B cell (primary cell): Measurements from ENCODE around the gene RAD23B. TPM values are rescaled to one million over a fixed set of nuclear protein-coding genes. Genes with fewer than 3 reads are reported as not detected.

ENCODE experiments used
- ATAC-seq: fragments of 200-7000 bp; cut with Tn5 transposase; one replicate; pipeline ENCODE4 v1.10.0; 2021; ENCODE audit warnings: low read depth, mild to moderate bottlenecking, moderate number of reproducible peaks, moderate library complexity
- CTCF ChIA-PET: fragments of 350-600 bp; sonication (Branson Sonifier 250); formaldehyde crosslinking; loops from one replicate; lab custom pipeline; 2021; ENCODE audit warnings: antibody characterized with exemption, inconsistent platforms; lab: Charles Lee
- POLR2A ChIA-PET: fragments of 350-600 bp; sonication (Branson Sonifier 250); formaldehyde crosslinking; loops from one replicate; lab custom pipeline; 2021; ENCODE audit warnings: antibody characterized with exemption; lab: Charles Lee
- DNase-seq: peaks from one replicate; pipeline ENCODE4 v3.0.0; 2013
- H2AFZ ChIP-seq: 2 replicates; pipeline ENCODE4 v1.6.1; 2012; ENCODE audit warnings: mild to moderate bottlenecking, low read depth, low read length; ENCODE audit not compliant: insufficient read depth, poor library complexity, severe bottlenecking
- H3K27ac ChIP-seq, 2 donors: 1 replicate in 1 of 2; 2 replicates in 1 of 2; pipeline ENCODE4 v1.5.1; 2012 to 2013; ENCODE audit warnings: low read length in 2 of 2, mild to moderate bottlenecking in 2 of 2, moderate library complexity in 1 of 2
- H3K27me3 ChIP-seq, 4 experiments: fragments of 200-600 bp in 1 of 4; sonication (generic) in 1 of 4; replicated peaks in 1 of 4; 1 replicate in 2 of 4; 2 replicates in 2 of 4; pipeline versions ENCODE4 v1.6.1 to v1.7.0; 2013 to 2016; ENCODE audit warnings: low read length in 3 of 4, mild to moderate bottlenecking in 2 of 4, mixed read lengths in 1 of 4, moderate library complexity in 1 of 4; ENCODE audit not compliant: insufficient read depth in 4 of 4, control insufficient read depth in 3 of 4; ENCODE audit errors: control extremely low read depth in 1 of 4
- H3K36me3 ChIP-seq, 2 experiments: replicated peaks in 1 of 2; 1 replicate in 1 of 2; 2 replicates in 1 of 2; pipeline versions ENCODE4 v1.6.1 to v1.7.1; 2013; ENCODE audit warnings: low read length in 1 of 2; ENCODE audit not compliant: insufficient read depth in 2 of 2, control insufficient read depth in 1 of 2; ENCODE audit errors: control extremely low read depth in 1 of 2, extremely low read depth in 1 of 2
- H3K4me1 ChIP-seq, 2 donors: fragments of 200-600 bp in 1 of 2; sonication (generic) in 1 of 2; 1 replicate in 1 of 2; 2 replicates in 1 of 2; pipeline versions ENCODE4 v1.5.1 to v1.6.1; 2013 to 2017; ENCODE audit warnings: low read length in 2 of 2; ENCODE audit not compliant: control insufficient read depth in 2 of 2, insufficient read depth in 2 of 2
- H3K4me2 ChIP-seq: replicated peaks from 2 replicates; pipeline ENCODE3; 2012; ENCODE audit warnings: mild to moderate bottlenecking, low read depth, low read length; ENCODE audit not compliant: poor library complexity, severe bottlenecking
- H3K4me3 ChIP-seq, 5 experiments: fragments of 200-600 bp in 1 of 5; sonication (generic) in 1 of 5; 1 replicate in 3 of 5; 2 replicates in 2 of 5; pipeline versions ENCODE4 v1.5.1 to v1.7.0; 2011 to 2016; ENCODE audit warnings: low read length in 4 of 5, mild to moderate bottlenecking in 4 of 5, low read depth in 2 of 5, control low read depth in 1 of 5, moderate library complexity in 1 of 5; ENCODE audit not compliant: insufficient read depth in 1 of 5; ENCODE audit errors: control extremely low read depth in 1 of 5, extremely low read depth in 1 of 5
- H3K79me2 ChIP-seq: fragments of 200-600 bp; sonication (generic); one replicate; pipeline ENCODE4 v1.6.0; 2016; ENCODE audit warnings: low read length; ENCODE audit not compliant: control insufficient read depth, insufficient read depth
- H3K9ac ChIP-seq: fragments of 200-600 bp; sonication (generic); 2 replicates; pipeline ENCODE4 v1.6.1; 2017; ENCODE audit warnings: mild to moderate bottlenecking, low read length, moderate library complexity
- H3K9me3 ChIP-seq, 3 donors: one replicate each; pipeline versions ENCODE4 v1.6.1 to v1.7.1; 2013; ENCODE audit warnings: low read length in 2 of 3; ENCODE audit not compliant: control insufficient read depth in 2 of 3, insufficient read depth in 1 of 3; ENCODE audit errors: control extremely low read depth in 1 of 3
- H4K20me1 ChIP-seq: 2 replicates; pipeline ENCODE4 v1.6.0; 2012; ENCODE audit warnings: mild to moderate bottlenecking, low read length; ENCODE audit not compliant: insufficient read depth, control insufficient read depth, poor library complexity, severe bottlenecking
- H3K27ac Mint-ChIP-seq: one replicate; pipeline ENCODE4 v1.8.0; 2021; ENCODE audit warnings: mixed read lengths
- H3K27me3 Mint-ChIP-seq: one replicate; pipeline ENCODE4 v1.8.0; 2021; ENCODE audit warnings: mixed read lengths
- H3K4me1 Mint-ChIP-seq: one replicate; pipeline ENCODE4 v1.8.0; 2021; ENCODE audit warnings: mixed read lengths
- H3K4me3 Mint-ChIP-seq: one replicate; pipeline ENCODE4 v1.8.0; 2021; ENCODE audit warnings: mixed read lengths
- H3K9me3 Mint-ChIP-seq: one replicate; pipeline ENCODE4 v1.8.0; 2022; ENCODE audit warnings: mixed read lengths; ENCODE audit not compliant: insufficient read depth
- EZH2 ChIP-seq: IDR thresholded peaks from 2 replicates; pipeline ENCODE4 v1.6.1; 2012; ENCODE audit warnings: borderline replicate concordance, low read depth, mild to moderate bottlenecking, moderate library complexity, low read length; ENCODE audit not compliant: insufficient read depth, poor library complexity, severe bottlenecking
- WGBS: methylation state at CpG from one replicate; pipeline ENCODE4 v1.1.5; 2013; ENCODE audit warnings: missing lambda C conversion rate; ENCODE audit not compliant: insufficient coverage; 5-methylcytosine and 5-hydroxymethylcytosine counted together
- intact Hi-C: fragments of 100-400 bp; cut with micrococcal nuclease; formaldehyde crosslinking; loops from one replicate; pipeline ENCODE4 v1.10.0; 2022
- polyA plus RNA-seq: library from polyadenylated mRNA; depleted of rRNA; stranded (reverse); fragments of >200 nt; gene quantifications from 2 replicates; pipeline ENCODE4 v1.2.3, GENCODE V29; 2012
- total RNA-seq, 2 donors: library from RNA; stranded (reverse); fragments of 120-200 nt in 1 of 2; gene quantifications; 1 replicate in 1 of 2; 2 replicates in 1 of 2; pipeline versions ENCODE4 v1.2.3 to v1.2.4, GENCODE V29; 2013 to 2022
- TF ChIP-seq, protein P1 (sequence below): fragments of 200-600 bp; IDR thresholded peaks from one replicate; pipeline ENCODE4 v1.8.0; 2022; ENCODE audit warnings: antibody characterized with exemption, mild to moderate bottlenecking

Gene RAD23B
- total and polyA plus RNA-seq, 2 donors (not counting 1 experiment from before 2014, with no cell fraction given), result 36.8 to 78.2 TPM

DNA sequence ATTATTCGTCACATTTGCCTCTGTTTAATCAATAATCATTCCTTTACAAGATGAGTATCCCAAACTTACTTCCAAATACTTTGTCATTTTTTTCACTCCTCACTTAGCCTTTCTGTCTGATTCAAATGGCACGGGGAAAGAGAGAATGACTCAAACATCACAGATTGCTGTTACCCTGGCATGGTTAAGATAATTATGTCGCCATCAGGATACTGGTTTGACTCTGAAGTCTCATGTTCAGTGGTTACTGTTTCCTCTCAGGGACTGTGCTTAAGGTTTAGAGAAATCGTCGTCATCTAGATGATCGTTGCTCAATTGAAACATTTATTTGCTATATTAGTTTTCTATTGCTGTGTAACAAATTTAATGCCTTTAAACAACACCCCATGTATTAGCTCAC is 45.2 kb upstream of the RAD23B start:
- intact Hi-C loops, result loop anchor here (5.0 kb wide), 1 partner anchor 84 kb away; no protein-coding TSS in a partner anchor
- no peak for ATAC-seq
- ChIA-PET POLR2A (interaction anchor here (0.7 kb wide), 1 partner anchor 324 kb away, joined by 3 read pairs; no protein-coding TSS in a partner anchor), CTCF (interaction anchor here (1.0 to 14.1 kb wide), 7 partner anchors 47 to 228 kb away, joined by 3 to 336 read pairs (median 17); partner anchors contain the start of gene RAD23B)
- H3K36me3 ChIP-seq, result no peaks in the 10 kb centered on the region
- H3K4me1 ChIP-seq, result no peaks in the 10 kb centered on the region
- H4K20me1 ChIP-seq, result no peaks in the 10 kb centered on the region
- no peak overlapping the region for H2AFZ ChIP-seq
- no peak overlapping the region for H3K4me3 ChIP-seq
- Mint-ChIP-seq H3K9me3 (no peaks in the 10 kb centered on the region), H3K4me3 (no peak overlapping the region), H3K27me3 (peaks cover 23% of the 10 kb centered on the region), H3K4me1 (peaks cover 8% of the 10 kb centered on the region), H3K27ac (no peak overlapping the region)
- no peak for DNase-seq
- no peaks in the 10 kb centered on the region for H3K9me3 ChIP-seq
- no peak for TF ChIP-seq EZH2
- peaks cover 0 to 6% (median 1%) of the 10 kb centered on the region in 4 experiments for H3K27me3 ChIP-seq
- H3K4me2 ChIP-seq, result no peak overlapping the region
- H3K9ac ChIP-seq, result no peak overlapping the region
- H3K27ac ChIP-seq, result no peak overlapping the region
- WGBS, result 78% methylated on average over 1 of the region's 6 CpGs
- H3K79me2 ChIP-seq, result no peaks in the 10 kb centered on the region

DNA sequence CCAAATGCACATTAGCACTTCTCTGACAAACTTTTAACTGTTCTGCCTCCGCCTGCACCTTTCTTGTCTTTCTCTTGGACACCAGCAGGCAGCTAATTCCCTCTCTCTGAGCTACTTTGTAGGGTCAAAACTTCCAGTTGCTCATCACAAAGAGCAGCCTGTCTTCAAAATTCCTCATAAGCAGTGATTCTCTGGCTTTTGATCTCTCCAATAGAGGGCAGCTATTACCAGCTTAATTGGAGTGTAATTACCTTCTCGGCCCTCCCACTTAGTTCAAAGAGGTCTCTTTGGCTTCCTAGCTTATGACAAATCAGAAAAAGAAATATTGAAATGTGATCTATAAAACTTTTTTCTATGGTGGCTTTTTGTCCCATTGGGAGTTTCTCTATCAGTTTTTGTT is 43.6 kb upstream of the RAD23B start:
- 100% methylated on average over 1 of the region's 2 CpGs for WGBS
- H3K4me2 ChIP-seq, result no peak overlapping the region
- no peak overlapping the region for H3K4me3 ChIP-seq
- no peaks in the 10 kb centered on the region for H4K20me1 ChIP-seq
- CTCF ChIA-PET, result interaction anchor here (0.6 to 14.1 kb wide), 31 partner anchors 8 to 1522 kb away, joined by 3 to 336 read pairs (median 5); partner anchors contain the start of gene RAD23B
- H3K9me3 ChIP-seq, result no peaks in the 10 kb centered on the region
- H3K79me2 ChIP-seq, result no peaks in the 10 kb centered on the region
- TF ChIP-seq, protein P1, sequence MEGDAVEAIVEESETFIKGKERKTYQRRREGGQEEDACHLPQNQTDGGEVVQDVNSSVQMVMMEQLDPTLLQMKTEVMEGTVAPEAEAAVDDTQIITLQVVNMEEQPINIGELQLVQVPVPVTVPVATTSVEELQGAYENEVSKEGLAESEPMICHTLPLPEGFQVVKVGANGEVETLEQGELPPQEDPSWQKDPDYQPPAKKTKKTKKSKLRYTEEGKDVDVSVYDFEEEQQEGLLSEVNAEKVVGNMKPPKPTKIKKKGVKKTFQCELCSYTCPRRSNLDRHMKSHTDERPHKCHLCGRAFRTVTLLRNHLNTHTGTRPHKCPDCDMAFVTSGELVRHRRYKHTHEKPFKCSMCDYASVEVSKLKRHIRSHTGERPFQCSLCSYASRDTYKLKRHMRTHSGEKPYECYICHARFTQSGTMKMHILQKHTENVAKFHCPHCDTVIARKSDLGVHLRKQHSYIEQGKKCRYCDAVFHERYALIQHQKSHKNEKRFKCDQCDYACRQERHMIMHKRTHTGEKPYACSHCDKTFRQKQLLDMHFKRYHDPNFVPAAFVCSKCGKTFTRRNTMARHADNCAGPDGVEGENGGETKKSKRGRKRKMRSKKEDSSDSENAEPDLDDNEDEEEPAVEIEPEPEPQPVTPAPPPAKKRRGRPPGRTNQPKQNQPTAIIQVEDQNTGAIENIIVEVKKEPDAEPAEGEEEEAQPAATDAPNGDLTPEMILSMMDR, result peak; percentile 75
- TF ChIP-seq EZH2, result no peak
- peaks cover 18% of the 10 kb centered on the region for H3K27me3 Mint-ChIP-seq
- POLR2A ChIA-PET, result no interaction called here
- no peaks in the 10 kb centered on the region for H3K4me1 ChIP-seq
- no peak overlapping the region for H3K27ac ChIP-seq
- H3K4me1 Mint-ChIP-seq, result peaks cover 12% of the 10 kb centered on the region
- H3K9ac ChIP-seq, result no peak overlapping the region
- no peak overlapping the region for H3K4me3 Mint-ChIP-seq
- DNase-seq, result peak; percentile 65
- no peaks in the 10 kb centered on the region for H3K36me3 ChIP-seq
- H2AFZ ChIP-seq, result no peak overlapping the region
- H3K27me3 ChIP-seq, result peaks cover 0 to 6% (median 1%) of the 10 kb centered on the region in 4 experiments
- intact Hi-C loops, result loop anchor here (1.0 to 5.0 kb wide), 4 partner anchors 44 to 102 kb away; partner anchors contain the start of gene RAD23B
- ATAC-seq, result peak; percentile 73
- no peak overlapping the region for H3K27ac Mint-ChIP-seq
- no peaks in the 10 kb centered on the region for H3K9me3 Mint-ChIP-seq
